Suprapubic skin (tissue), 4 donors: ENCODE data around the gene KCNA2. TPM values are rescaled to one million over a fixed set of nuclear protein-coding genes. Genes with fewer than 3 reads are reported as not detected.

Experiments used
- DNase-seq, 2 donors: peaks; one replicate each; pipeline ENCODE4 v3.0.0-alpha.2; 2019; ENCODE audit warnings: low spot score in 2 of 2
- H3K27ac ChIP-seq: fragments of 200-600 bp; sonication (generic); one replicate; pipeline ENCODE4 v1.5.1; 2019
- H3K27me3 ChIP-seq: fragments of 200-600 bp; sonication (generic); one replicate; pipeline ENCODE4 v1.5.1; 2019
- H3K36me3 ChIP-seq: fragments of 200-600 bp; sonication (generic); one replicate; pipeline ENCODE4 v1.5.1; 2019
- H3K4me1 ChIP-seq: fragments of 200-600 bp; sonication (generic); one replicate; pipeline ENCODE4 v1.5.1; 2019
- H3K4me3 ChIP-seq: fragments of 200-600 bp; sonication (generic); one replicate; pipeline ENCODE4 v1.5.1; 2019; ENCODE audit warnings: mild to moderate bottlenecking
- H3K9me3 ChIP-seq: fragments of 200-600 bp; sonication (generic); one replicate; pipeline ENCODE4 v1.5.1; 2019
- EP300 ChIP-seq: sonication (generic); formaldehyde crosslinking; IDR thresholded peaks from one replicate; pipeline ENCODE4 v1.6.1; 2017; ENCODE audit warnings: antibody characterized with exemption
- POLR2A ChIP-seq, 2 donors: fragments of 450-650 bp; IDR thresholded peaks; one replicate each; pipeline ENCODE4 v1.6.1; 2017; ENCODE audit warnings: antibody characterized with exemption in 2 of 2, mild to moderate bottlenecking in 2 of 2, moderate library complexity in 2 of 2
- POLR2AphosphoS5 ChIP-seq, 3 donors: sonication (generic); formaldehyde crosslinking; IDR thresholded peaks; one replicate each; pipeline ENCODE4 v1.6.1; 2017; ENCODE audit warnings: antibody characterized with exemption in 3 of 3
- WGBS: methylation state at CpG from one replicate; pipeline ENCODE4 v1.1.5; 2018; 5-methylcytosine and 5-hydroxymethylcytosine counted together
- total RNA-seq, 4 donors: library from RNA; depleted of rRNA; stranded (reverse); fragments of >200 nt; gene quantifications; one replicate each; pipeline ENCODE4 v1.1.0, GENCODE V29; 2016
- TF ChIP-seq, protein P1 (sequence below), 2 donors: fragments of 200-600 bp in 1 of 2; fragments of 450-650 bp in 1 of 2; sonication (generic) in 1 of 2; IDR thresholded peaks; one replicate each; pipeline ENCODE4 v1.5.1; 2016 to 2019; ENCODE audit warnings: antibody characterized with exemption in 2 of 2, mild to moderate bottlenecking in 1 of 2, moderate library complexity in 1 of 2

The KCNA2 gene
- total RNA-seq, 4 donors from 2014 or later: 0.34 to 0.97 (median 0.54) TPM

DNA sequence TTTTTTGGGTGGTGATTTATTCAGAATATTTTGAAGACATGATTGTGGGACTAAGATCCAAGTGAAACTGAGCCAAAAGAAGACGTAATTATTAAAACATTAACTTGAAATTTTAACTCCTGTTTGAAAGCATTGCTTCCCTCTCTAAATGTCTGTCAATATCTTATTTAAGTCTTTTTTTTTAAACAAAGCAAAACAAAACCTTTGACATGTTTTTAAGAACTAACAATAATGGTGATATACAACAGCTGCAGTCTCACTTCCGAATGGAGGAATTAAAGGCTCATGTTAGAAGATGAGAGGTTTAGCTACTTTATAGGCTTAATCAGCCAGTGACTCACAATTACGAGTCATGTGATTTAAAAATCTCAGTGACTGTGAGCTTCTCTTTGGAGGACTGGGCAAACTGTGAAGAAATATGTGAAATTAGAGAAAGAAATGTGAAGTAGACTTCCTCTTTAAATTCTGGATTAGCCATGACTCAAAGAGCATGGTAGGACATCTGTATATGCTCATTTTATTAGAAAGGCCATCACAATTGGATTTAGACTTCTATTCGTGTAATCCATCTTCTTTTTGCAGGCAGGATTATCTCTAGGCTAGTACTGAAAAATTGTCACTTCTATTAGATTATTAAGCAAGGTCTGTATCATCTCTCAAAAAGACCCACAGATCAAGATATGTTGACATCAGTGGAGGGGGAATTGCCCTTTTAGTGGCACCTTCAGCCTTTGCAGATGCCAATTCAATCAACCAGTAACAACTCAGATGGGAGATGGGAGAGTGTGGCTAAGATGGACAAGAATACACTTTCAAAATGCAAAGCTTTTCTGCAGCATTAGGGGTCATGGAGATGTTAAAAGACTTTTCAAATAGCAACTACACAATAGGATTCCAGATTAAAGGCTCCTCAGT is 39.9 kb upstream of the KCNA2 start:
- Histone ChIP-seq H3K27ac (no peak overlapping the region), H3K4me3 (no peak overlapping the region), H3K4me1 (peaks cover 16% of the 10 kb centered on the region), H3K27me3 (no peaks in the 10 kb centered on the region), H3K36me3 (no peaks in the 10 kb centered on the region), H3K9me3 (no peaks in the 10 kb centered on the region)
- 35% methylated on average over 4 of the region's 4 CpGs for WGBS
- TF ChIP-seq POLR2A (IDR thresholded peaks at IDR 0.05) (no peak), POLR2AphosphoS5 (IDR thresholded peaks at IDR 0.05) (no peak), EP300 (no peak)
- TF ChIP-seq, protein P1, sequence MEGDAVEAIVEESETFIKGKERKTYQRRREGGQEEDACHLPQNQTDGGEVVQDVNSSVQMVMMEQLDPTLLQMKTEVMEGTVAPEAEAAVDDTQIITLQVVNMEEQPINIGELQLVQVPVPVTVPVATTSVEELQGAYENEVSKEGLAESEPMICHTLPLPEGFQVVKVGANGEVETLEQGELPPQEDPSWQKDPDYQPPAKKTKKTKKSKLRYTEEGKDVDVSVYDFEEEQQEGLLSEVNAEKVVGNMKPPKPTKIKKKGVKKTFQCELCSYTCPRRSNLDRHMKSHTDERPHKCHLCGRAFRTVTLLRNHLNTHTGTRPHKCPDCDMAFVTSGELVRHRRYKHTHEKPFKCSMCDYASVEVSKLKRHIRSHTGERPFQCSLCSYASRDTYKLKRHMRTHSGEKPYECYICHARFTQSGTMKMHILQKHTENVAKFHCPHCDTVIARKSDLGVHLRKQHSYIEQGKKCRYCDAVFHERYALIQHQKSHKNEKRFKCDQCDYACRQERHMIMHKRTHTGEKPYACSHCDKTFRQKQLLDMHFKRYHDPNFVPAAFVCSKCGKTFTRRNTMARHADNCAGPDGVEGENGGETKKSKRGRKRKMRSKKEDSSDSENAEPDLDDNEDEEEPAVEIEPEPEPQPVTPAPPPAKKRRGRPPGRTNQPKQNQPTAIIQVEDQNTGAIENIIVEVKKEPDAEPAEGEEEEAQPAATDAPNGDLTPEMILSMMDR (IDR thresholded peaks at IDR 0.05): no peak
- no peak for DNase-seq

DNA sequence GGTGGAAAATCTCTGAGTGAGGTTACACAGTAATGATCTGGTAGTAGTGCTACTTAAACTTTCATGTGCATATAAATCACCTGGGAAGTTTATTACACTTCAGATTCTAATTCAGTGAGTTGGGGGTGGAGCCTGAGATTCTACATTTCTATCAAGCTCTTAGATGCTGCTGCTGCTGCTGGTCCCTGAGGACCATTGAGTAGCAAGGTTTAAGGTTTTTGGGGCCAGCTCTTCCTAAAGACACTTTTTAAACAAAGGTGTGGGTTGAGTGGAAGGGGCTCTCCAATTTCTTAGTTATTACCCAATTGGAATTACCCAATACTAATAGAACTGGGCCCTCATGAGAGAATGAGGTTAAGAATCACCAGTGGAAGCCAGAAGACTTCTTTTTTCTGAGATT is 39.1 kb upstream of the KCNA2 start:
- Histone ChIP-seq H3K27ac (no peak overlapping the region), H3K36me3 (no peaks in the 10 kb centered on the region), H3K4me1 (peaks cover 20% of the 10 kb centered on the region), H3K27me3 (peaks cover 3% of the 10 kb centered on the region), H3K9me3 (no peaks in the 10 kb centered on the region), H3K4me3 (no peak overlapping the region)
- TF ChIP-seq, protein P1 (IDR thresholded peaks at IDR 0.05): no peak
- no peak for DNase-seq

DNA sequence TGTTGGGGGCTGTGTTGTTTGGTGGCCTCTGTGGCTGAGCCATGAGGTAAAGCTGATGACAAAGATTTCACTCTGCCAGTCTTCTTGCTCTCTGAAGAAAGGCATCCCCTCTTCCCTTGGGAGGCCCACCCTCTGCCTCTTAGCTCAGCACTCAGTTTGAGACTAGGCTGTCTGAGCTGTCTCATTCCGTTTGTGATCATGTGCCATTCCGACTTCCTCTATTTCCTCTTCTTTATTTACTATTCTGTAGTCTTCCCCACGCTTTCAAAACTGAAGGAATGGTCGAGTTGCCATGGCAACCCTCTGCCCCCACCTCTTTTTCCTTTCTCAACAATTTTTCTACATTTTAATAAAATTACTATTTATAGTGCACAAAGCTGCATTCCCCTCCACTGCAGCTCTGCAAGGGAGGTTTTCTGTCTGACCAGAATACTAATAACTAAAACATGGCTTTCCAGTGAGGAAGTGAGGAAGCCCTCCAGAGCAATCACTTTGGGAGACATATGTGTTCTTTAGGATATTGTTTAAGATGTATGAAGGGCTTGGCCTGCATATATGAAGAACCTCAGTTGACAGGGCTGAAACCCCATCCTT is 37.8 kb upstream of the KCNA2 start:
- no peak overlapping the region for H3K27ac ChIP-seq
- H3K9me3 ChIP-seq: no peaks in the 10 kb centered on the region

DNA sequence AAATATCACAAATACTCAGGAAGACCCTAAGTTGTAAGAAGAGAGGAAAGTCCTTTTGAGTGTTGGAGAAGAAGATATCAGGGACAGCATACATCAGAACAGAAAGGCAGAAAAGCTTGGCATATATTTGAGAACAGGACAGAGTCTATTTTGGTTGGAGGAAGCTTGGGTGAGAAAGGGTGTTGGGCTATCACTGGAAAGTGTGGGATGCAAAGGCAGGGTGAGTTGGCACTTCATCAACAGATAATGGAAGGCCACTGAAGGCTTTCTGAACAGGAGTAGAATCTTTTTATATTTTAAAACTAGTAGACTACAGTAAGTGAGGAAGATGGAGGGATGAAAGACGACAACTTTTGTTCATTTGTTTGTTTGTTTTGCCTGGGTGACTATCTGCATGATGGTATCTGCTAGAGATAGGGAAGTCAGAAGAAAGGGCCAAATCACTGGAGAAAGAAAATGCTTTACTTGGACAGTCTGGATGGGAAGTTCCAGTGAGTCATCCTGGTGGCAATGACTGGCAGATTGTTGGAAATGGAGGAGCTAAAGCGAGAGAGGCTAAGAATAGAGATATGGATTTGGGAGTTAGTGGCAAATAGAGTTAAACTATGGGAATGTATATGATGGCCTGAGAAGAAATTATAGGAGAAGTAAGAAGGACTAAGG is 33.7 kb upstream of the KCNA2 start:
- Histone ChIP-seq H3K4me1 (peaks cover 18% of the 10 kb centered on the region), H3K27ac (no peak overlapping the region), H3K9me3 (no peaks in the 10 kb centered on the region), H3K36me3 (no peaks in the 10 kb centered on the region), H3K4me3 (no peak overlapping the region), H3K27me3 (peaks cover 3% of the 10 kb centered on the region)
- TF ChIP-seq POLR2AphosphoS5 (IDR thresholded peaks at IDR 0.05): no peak
- TF ChIP-seq POLR2A (IDR thresholded peaks at IDR 0.05): no peak
- TF ChIP-seq, protein P1 (IDR thresholded peaks at IDR 0.05): no peak
- no peak for TF ChIP-seq EP300
- 23% methylated on average over 2 of the region's 2 CpGs for WGBS
- DNase-seq: no peak

More for the DNA sequence above, 37.8 kb upstream of the KCNA2 start:
- WGBS: 51% methylated on average over 4 of the region's 4 CpGs
- no peak for DNase-seq
- Histone ChIP-seq H3K4me1 (peaks cover 24% of the 10 kb centered on the region), H3K27me3 (peaks cover 3% of the 10 kb centered on the region), H3K4me3 (no peak overlapping the region), H3K36me3 (no peaks in the 10 kb centered on the region)
- TF ChIP-seq EP300 (no peak), POLR2A (IDR thresholded peaks at IDR 0.05) (no peak), POLR2AphosphoS5 (IDR thresholded peaks at IDR 0.05) (no peak)
- TF ChIP-seq, protein P1 (IDR thresholded peaks at IDR 0.05): no peak

DNA sequence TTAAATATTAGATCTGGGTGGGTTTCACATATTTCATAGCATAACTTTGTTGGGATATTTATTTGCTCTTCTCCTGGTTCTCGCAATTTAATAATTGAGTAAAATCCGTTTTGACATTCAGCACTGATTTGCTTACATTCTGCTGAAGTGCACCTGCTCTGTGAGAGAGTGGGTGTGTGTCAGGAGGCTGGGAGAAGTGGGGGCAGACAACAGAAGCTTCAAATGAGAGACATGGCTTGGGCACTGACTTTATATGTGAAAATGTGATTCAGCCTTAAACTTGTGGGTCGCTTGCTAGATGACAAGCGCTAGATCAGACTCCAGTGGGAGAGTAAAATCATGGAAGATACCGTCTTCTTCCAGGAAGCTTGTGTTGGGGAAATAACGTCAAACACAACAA is 32.4 kb upstream of the KCNA2 start:
- H3K4me3 ChIP-seq: no peak overlapping the region
- H3K27ac ChIP-seq: no peak overlapping the region
- no peaks in the 10 kb centered on the region for H3K36me3 ChIP-seq
- WGBS: 85% methylated on average over 6 of the region's 6 CpGs
- DNase-seq: no peak
- H3K27me3 ChIP-seq: peaks cover 3% of the 10 kb centered on the region
- TF ChIP-seq EP300: no peak
- no peak for TF ChIP-seq POLR2A (IDR thresholded peaks at IDR 0.05)
- TF ChIP-seq POLR2AphosphoS5 (IDR thresholded peaks at IDR 0.05): no peak
- TF ChIP-seq, protein P1 (IDR thresholded peaks at IDR 0.05): no peak
- H3K9me3 ChIP-seq: no peaks in the 10 kb centered on the region
- peaks cover 25% of the 10 kb centered on the region for H3K4me1 ChIP-seq
